Retinal pigment epithelial cell (primary cell): ENCODE measurements around the gene DSC3.

Experiments used
- DNase-seq: peaks from one replicate; pipeline ENCODE4 v3.0.0-alpha.2; 2010; ENCODE audit warnings: low read depth
- H3K4me3 ChIP-seq: 2 replicates; pipeline ENCODE4 v1.5.1; 2011; ENCODE audit warnings: mild to moderate bottlenecking, low read length, control low read depth, moderate library complexity
- CTCF ChIP-seq: conservative IDR thresholded peaks from 2 replicates; pipeline ENCODE4 v1.5.1; 2011; ENCODE audit warnings: low read depth, low read length, control low read depth, inconsistent platforms

DSC3 gene

GRCh38 chr18:30954262-30954661 lies 88.3 kb downstream of the DSC3 start:
- H3K4me3 ChIP-seq = no peak overlapping the region
- no peak for TF ChIP-seq CTCF
- no peak for DNase-seq

GRCh38 chr18:30945761-30946160 lies 96.8 kb downstream of the DSC3 start:
- TF ChIP-seq CTCF = no peak
- peak; percentile 59 for DNase-seq
- no peak overlapping the region for H3K4me3 ChIP-seq

GRCh38 chr18:30944773-30945417 lies 97.6 kb downstream of the DSC3 start:
- no peak overlapping the region for H3K4me3 ChIP-seq
- no peak for TF ChIP-seq CTCF
- DNase-seq = no peak

GRCh38 chr18:30940952-30941539 lies 101.5 kb downstream of the DSC3 start:
- DNase-seq = no peak
- H3K4me3 ChIP-seq = no peak overlapping the region
- no peak for TF ChIP-seq CTCF
